Lower leg skin (tissue), 3 donors: Measurements from ENCODE around the gene COMT.

Experiments
- POLR2A ChIP-seq, 2 donors: fragments of 450-650 bp; IDR thresholded peaks; one replicate each; pipeline ENCODE4 v1.6.1; 2016 to 2017; ENCODE audit warnings: antibody characterized with exemption in 2 of 2, mild to moderate bottlenecking in 1 of 2, moderate library complexity in 1 of 2
- TF ChIP-seq, protein P1 (sequence below), 3 donors: fragments of 450-650 bp; IDR thresholded peaks; one replicate each; pipeline ENCODE4 v1.5.1; 2016; ENCODE audit warnings: antibody characterized with exemption in 3 of 3, mild to moderate bottlenecking in 3 of 3, moderate library complexity in 2 of 3

DNA sequence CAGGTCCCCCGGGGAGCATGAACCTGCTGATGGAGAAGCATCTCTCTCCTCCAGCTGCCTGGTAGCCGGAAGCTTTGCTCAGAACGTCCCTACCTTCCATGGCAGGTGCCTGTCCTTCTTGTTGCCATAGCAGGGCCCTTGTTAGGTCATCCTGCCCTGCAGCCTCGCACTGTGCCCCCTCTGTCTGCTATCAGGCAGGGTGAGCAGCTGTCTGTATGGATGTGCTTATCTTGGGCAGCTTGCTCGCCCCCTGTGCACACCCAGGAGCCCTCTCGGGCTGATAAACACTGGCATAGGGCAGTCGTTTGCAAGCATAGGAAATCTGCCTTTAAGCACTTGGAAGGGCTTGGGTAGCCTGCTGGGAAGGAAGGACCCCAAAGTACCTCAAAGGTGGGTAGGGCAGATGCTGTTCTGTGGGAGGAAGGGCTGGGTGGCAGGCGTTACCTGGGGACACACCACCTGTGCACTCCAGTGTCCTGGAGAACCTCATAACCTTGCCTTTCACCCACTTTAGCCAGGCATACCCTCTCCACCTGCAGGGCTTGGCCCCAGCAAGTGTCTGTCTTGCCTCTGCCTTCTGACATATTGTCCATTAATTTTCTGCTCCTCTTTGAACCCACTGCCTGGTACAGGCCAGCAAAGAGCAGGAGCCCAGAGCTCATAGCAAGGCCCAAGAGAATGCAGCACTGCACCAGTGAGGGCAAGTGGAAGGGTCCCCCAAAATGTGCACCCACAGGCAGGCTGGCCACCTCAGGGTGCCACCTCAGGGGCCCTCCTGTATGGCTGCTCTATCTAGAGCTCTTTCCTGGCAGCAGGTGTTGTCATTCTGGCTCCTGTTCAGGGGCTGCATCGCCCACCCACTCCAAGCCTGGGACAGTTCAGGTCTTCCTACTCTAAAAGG lies 8.0 kb upstream of the COMT start:
- TF ChIP-seq, protein P1, sequence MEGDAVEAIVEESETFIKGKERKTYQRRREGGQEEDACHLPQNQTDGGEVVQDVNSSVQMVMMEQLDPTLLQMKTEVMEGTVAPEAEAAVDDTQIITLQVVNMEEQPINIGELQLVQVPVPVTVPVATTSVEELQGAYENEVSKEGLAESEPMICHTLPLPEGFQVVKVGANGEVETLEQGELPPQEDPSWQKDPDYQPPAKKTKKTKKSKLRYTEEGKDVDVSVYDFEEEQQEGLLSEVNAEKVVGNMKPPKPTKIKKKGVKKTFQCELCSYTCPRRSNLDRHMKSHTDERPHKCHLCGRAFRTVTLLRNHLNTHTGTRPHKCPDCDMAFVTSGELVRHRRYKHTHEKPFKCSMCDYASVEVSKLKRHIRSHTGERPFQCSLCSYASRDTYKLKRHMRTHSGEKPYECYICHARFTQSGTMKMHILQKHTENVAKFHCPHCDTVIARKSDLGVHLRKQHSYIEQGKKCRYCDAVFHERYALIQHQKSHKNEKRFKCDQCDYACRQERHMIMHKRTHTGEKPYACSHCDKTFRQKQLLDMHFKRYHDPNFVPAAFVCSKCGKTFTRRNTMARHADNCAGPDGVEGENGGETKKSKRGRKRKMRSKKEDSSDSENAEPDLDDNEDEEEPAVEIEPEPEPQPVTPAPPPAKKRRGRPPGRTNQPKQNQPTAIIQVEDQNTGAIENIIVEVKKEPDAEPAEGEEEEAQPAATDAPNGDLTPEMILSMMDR (IDR thresholded peaks at IDR 0.05) = no peak
- no peak for TF ChIP-seq POLR2A (IDR thresholded peaks at IDR 0.05)
